ENCODE measurements around the gene MDFIC.

DNA sequence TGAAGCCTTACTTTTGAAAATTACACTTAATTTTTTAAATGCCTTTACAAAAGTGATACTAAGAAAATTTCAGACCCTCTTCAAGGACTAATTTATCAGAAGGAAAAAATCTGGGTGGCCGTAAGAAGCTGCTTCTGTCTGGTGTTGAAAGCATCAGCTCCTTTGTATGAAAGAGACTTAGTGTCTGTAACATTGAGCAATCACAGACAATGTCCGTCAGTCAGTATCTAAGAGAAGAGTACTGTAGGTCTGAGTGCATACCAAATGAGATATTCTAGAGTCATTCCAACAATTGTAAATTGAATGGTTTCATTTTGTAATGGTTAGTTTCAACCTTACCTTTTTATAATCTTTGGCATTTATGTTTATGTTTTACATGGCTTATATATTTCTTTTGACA is 11.1 kb upstream of the MDFIC start:
- TF ChIP-seq, protein P1, sequence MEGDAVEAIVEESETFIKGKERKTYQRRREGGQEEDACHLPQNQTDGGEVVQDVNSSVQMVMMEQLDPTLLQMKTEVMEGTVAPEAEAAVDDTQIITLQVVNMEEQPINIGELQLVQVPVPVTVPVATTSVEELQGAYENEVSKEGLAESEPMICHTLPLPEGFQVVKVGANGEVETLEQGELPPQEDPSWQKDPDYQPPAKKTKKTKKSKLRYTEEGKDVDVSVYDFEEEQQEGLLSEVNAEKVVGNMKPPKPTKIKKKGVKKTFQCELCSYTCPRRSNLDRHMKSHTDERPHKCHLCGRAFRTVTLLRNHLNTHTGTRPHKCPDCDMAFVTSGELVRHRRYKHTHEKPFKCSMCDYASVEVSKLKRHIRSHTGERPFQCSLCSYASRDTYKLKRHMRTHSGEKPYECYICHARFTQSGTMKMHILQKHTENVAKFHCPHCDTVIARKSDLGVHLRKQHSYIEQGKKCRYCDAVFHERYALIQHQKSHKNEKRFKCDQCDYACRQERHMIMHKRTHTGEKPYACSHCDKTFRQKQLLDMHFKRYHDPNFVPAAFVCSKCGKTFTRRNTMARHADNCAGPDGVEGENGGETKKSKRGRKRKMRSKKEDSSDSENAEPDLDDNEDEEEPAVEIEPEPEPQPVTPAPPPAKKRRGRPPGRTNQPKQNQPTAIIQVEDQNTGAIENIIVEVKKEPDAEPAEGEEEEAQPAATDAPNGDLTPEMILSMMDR (IDR thresholded peaks at IDR 0.05) = no peak
- TF ChIP-seq POLR2AphosphoS5 (IDR thresholded peaks at IDR 0.05; ENCODE audit: low read depth, low read length) (no peak), SIN3A (IDR thresholded peaks at IDR 0.05; ENCODE audit: borderline replicate concordance, insufficient read depth, low read depth, low read length) (no peak)
- TF ChIP-seq, protein P2, sequence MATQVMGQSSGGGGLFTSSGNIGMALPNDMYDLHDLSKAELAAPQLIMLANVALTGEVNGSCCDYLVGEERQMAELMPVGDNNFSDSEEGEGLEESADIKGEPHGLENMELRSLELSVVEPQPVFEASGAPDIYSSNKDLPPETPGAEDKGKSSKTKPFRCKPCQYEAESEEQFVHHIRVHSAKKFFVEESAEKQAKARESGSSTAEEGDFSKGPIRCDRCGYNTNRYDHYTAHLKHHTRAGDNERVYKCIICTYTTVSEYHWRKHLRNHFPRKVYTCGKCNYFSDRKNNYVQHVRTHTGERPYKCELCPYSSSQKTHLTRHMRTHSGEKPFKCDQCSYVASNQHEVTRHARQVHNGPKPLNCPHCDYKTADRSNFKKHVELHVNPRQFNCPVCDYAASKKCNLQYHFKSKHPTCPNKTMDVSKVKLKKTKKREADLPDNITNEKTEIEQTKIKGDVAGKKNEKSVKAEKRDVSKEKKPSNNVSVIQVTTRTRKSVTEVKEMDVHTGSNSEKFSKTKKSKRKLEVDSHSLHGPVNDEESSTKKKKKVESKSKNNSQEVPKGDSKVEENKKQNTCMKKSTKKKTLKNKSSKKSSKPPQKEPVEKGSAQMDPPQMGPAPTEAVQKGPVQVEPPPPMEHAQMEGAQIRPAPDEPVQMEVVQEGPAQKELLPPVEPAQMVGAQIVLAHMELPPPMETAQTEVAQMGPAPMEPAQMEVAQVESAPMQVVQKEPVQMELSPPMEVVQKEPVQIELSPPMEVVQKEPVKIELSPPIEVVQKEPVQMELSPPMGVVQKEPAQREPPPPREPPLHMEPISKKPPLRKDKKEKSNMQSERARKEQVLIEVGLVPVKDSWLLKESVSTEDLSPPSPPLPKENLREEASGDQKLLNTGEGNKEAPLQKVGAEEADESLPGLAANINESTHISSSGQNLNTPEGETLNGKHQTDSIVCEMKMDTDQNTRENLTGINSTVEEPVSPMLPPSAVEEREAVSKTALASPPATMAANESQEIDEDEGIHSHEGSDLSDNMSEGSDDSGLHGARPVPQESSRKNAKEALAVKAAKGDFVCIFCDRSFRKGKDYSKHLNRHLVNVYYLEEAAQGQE (IDR thresholded peaks at IDR 0.05; ENCODE audit: insufficient read depth in 1 of 2, low read depth in 2 of 2, low read length in 1 of 2) = no peak
